GM12872 (cell line): Measurements from ENCODE around the gene TRIP12.

Experiments
- CTCF ChIP-seq: IDR thresholded peaks from 3 replicates; pipeline ENCODE4 v1.5.1; 2011; ENCODE audit warnings: low read depth, mild to moderate bottlenecking, low read length, moderate library complexity; ENCODE audit not compliant: insufficient read depth

Gene TRIP12

GRCh38 chr2:229869226-229869625, 52.6 kb downstream of the TRIP12 start:
- TF ChIP-seq CTCF: no peak

GRCh38 chr2:229868794-229869193, 53.0 kb downstream of the TRIP12 start:
- TF ChIP-seq CTCF: no peak

GRCh38 chr2:229865033-229865432, 56.8 kb downstream of the TRIP12 start:
- TF ChIP-seq CTCF: no peak

- no peak for TF ChIP-seq CTCF
Measured at GRCh38 chr2:229861431-229861830, 60.4 kb downstream of the TRIP12 start.

GRCh38 chr2:229860334-229860733, 61.5 kb downstream of the TRIP12 start:
- no peak for TF ChIP-seq CTCF

- no peak for TF ChIP-seq CTCF
Measured at GRCh38 chr2:229858351-229858750, 63.5 kb downstream of the TRIP12 start.

GRCh38 chr2:229857634-229858033, 64.2 kb downstream of the TRIP12 start:
- TF ChIP-seq CTCF: no peak

GRCh38 chr2:229856413-229856812, 65.4 kb downstream of the TRIP12 start:
- TF ChIP-seq CTCF: no peak
